Measurements from ENCODE around the gene KDSR.

KDSR gene

GRCh38 chr18:63284173-63284799 lies 82.7 kb downstream of the KDSR start:
- no peak for DNase-seq (ENCODE audit: low spot score)

GRCh38 chr18:63283305-63284094 lies 83.5 kb downstream of the KDSR start:
- no peak for DNase-seq (ENCODE audit: low spot score)

GRCh38 chr18:63282793-63283192 lies 84.2 kb downstream of the KDSR start:
- DNase-seq (ENCODE audit: low spot score), result no peak
